ENCODE measurements around the gene ENPP6. TPM values are rescaled to one million over a fixed set of nuclear protein-coding genes. Genes with fewer than 3 reads are reported as not detected.
"Not testable (repeated sequence)": the region's sequence is repeated elsewhere in the genome, so short reads cannot be mapped to it uniquely, and the experiment has no call there.

ENPP6 gene
- total and polyA plus RNA-seq, 2 donors (not counting 3 experiments of a cell fraction or from before 2014, with no cell fraction given): not detected

GRCh38 chr4:184214931-184215330 lies 2.7 kb downstream of the ENPP6 start:
- intact Hi-C loops (cut with micrococcal nuclease): no loop called here
- no peaks in the 10 kb centered on the region for H3K36me3 ChIP-seq (ENCODE audit: control insufficient read depth in 2 of 2, extremely low read depth in 1 of 2, insufficient read depth in 2 of 2, low read length in 2 of 2)
- dilution Hi-C loops (cut with MboI; ENCODE audit: extremely low pct_ligation_motif_present, low sequenced_read_pairs): no loop called here
- no peaks in the 10 kb centered on the region for H3K9me3 ChIP-seq (replicated peaks; ENCODE audit: control insufficient read depth, insufficient read depth, low read length)
- H2AFZ ChIP-seq (ENCODE audit: low read depth, low read length): no peak overlapping the region
- FAIRE-seq (no peak), DNase-seq (ENCODE audit: low read depth, low spot score) (no peak)
- no peaks in the 10 kb centered on the region for H3K27me3 ChIP-seq (ENCODE audit: control insufficient read depth in 2 of 2, insufficient read depth in 2 of 2, low read length in 2 of 2)
- no peak overlapping the region for H3K9ac ChIP-seq (replicated peaks; ENCODE audit: extremely low read depth, insufficient read depth, low read length)
- no peaks in the 10 kb centered on the region for H3K4me1 ChIP-seq (ENCODE audit: control insufficient read depth, extremely low read depth, insufficient read depth, low read length)
- H3K4me3 ChIP-seq (replicated peaks in 1 of 3; ENCODE audit: insufficient read depth in 1 of 3, low read depth in 1 of 3, low read length in 3 of 3): no peak overlapping the region
- ChIA-PET CTCF (no interaction called here), POLR2A (no interaction called here)
- TF ChIP-seq EZH2 (IDR thresholded peaks at IDR 0.05; ENCODE audit: borderline replicate concordance, low read depth, low read length, severe bottlenecking) (no peak), POLR2AphosphoS5 (IDR thresholded peaks at IDR 0.05; ENCODE audit: insufficient read depth, low read depth, low read length) (no peak), POLR2A (IDR thresholded peaks at IDR 0.05; ENCODE audit: low read depth, low read length) (no peak), MYC (IDR thresholded peaks at IDR 0.05; ENCODE audit: low read depth, low read length) (no peak), JUN (IDR thresholded peaks at IDR 0.05; ENCODE audit: borderline replicate concordance, insufficient read depth, insufficient read length, low read depth) (no peak), CTCF (IDR thresholded peaks at IDR 0.05; ENCODE audit: extremely low read depth in 1 of 2, insufficient read depth in 1 of 2, low read depth in 1 of 2, low read length in 2 of 2) (no peak), MAX (IDR thresholded peaks at IDR 0.05; ENCODE audit: insufficient read depth, insufficient read length) (no peak), GATA2 (IDR thresholded peaks at IDR 0.05; ENCODE audit: insufficient read depth, insufficient read length, low read depth, low read length) (no peak), FOS (IDR thresholded peaks at IDR 0.05; ENCODE audit: borderline replicate concordance, insufficient read depth, low read length) (no peak)
- H3K27ac ChIP-seq (ENCODE audit: insufficient read depth, low read depth, low read length): no peak overlapping the region
- BruUV-seq (replicated peaks): no TSS peak
- H3K9me1 ChIP-seq (replicated peaks; ENCODE audit: control insufficient read depth, extremely low read depth, insufficient read depth, low read length): no peaks in the 10 kb centered on the region
- H3K79me2 ChIP-seq (ENCODE audit: control insufficient read depth, insufficient read depth, low read length): no peaks in the 10 kb centered on the region
- H4K20me1 ChIP-seq (replicated peaks; ENCODE audit: control insufficient read depth, extremely low read depth, insufficient read depth, low read length): no peaks in the 10 kb centered on the region
- H3K4me2 ChIP-seq (ENCODE audit: insufficient read depth, low read length): no peak overlapping the region

- H3K9me3 ChIP-seq (replicated peaks; ENCODE audit: control insufficient read depth, insufficient read depth, low read length); H3K36me3 ChIP-seq (ENCODE audit: control insufficient read depth in 2 of 2, extremely low read depth in 1 of 2, insufficient read depth in 2 of 2, low read length in 2 of 2); H3K27me3 ChIP-seq (ENCODE audit: control insufficient read depth in 2 of 2, insufficient read depth in 2 of 2, low read length in 2 of 2); BruUV-seq (replicated peaks); dilution Hi-C loops (cut with MboI; ENCODE audit: extremely low pct_ligation_motif_present, low sequenced_read_pairs); FAIRE-seq; POLR2A ChIA-PET; H3K27ac ChIP-seq (ENCODE audit: insufficient read depth, low read depth, low read length); H3K79me2 ChIP-seq (ENCODE audit: control insufficient read depth, insufficient read depth, low read length); H3K4me3 ChIP-seq (replicated peaks in 1 of 3; ENCODE audit: insufficient read depth in 1 of 3, low read depth in 1 of 3, low read length in 3 of 3); H4K20me1 ChIP-seq (replicated peaks; ENCODE audit: control insufficient read depth, extremely low read depth, insufficient read depth, low read length); CTCF ChIA-PET; H2AFZ ChIP-seq (ENCODE audit: low read depth, low read length); H3K4me2 ChIP-seq (ENCODE audit: insufficient read depth, low read length); DNase-seq (ENCODE audit: low read depth, low spot score); H3K4me1 ChIP-seq (ENCODE audit: control insufficient read depth, extremely low read depth, insufficient read depth, low read length); H3K9ac ChIP-seq (replicated peaks; ENCODE audit: extremely low read depth, insufficient read depth, low read length); intact Hi-C loops (cut with micrococcal nuclease); H3K9me1 ChIP-seq (replicated peaks; ENCODE audit: control insufficient read depth, extremely low read depth, insufficient read depth, low read length): not testable (repeated sequence)
Observed at GRCh38 chr4:184207734-184208607, 9.7 kb downstream of the ENPP6 start.

Data from endothelial cell of umbilical vein (primary cell).